ENCODE results near the gene AIFM2. TPM values are rescaled to one million over a fixed set of nuclear protein-coding genes. Genes with fewer than 3 reads are reported as not detected.

Gene AIFM2
- total RNA-seq, 1 donor from 2014 or later, result 16.8 TPM

GRCh38 chr10:70145666-70146488 is 13.3 kb upstream of the AIFM2 start:
- Histone ChIP-seq H3K27me3 (ENCODE audit: low read depth) (no peaks in the 10 kb centered on the region), H3K27ac (replicated peaks) (peak overlapping the region; percentile 95), H3K36me3 (peaks cover 19% of the 10 kb centered on the region), H3K4me3 (peak overlapping the region; percentile 80), H3K9me3 (replicated peaks) (no peaks in the 10 kb centered on the region), H3K4me1 (peaks cover 40% of the 10 kb centered on the region)
- DNase-seq, result peak; percentile 67
- intact Hi-C loops (cut with micrococcal nuclease), result no loop called here
- TF ChIP-seq CTCF (IDR thresholded peaks at IDR 0.05; ENCODE audit: borderline replicate concordance), result peak; percentile 70

- Histone ChIP-seq H3K27ac (replicated peaks) (peak overlapping the region; percentile 95), H3K4me3 (peak overlapping the region; percentile 80), H3K9me3 (replicated peaks) (no peaks in the 10 kb centered on the region), H3K4me1 (peaks cover 40% of the 10 kb centered on the region), H3K36me3 (peaks cover 12% of the 10 kb centered on the region), H3K27me3 (ENCODE audit: low read depth) (no peaks in the 10 kb centered on the region)
- no peak for DNase-seq
- no peak for TF ChIP-seq CTCF (IDR thresholded peaks at IDR 0.05; ENCODE audit: borderline replicate concordance)
- intact Hi-C loops (cut with micrococcal nuclease), result no loop called here
Measured at GRCh38 chr10:70145166-70145665, 12.6 kb upstream of the AIFM2 start.

- H3K27me3 ChIP-seq (ENCODE audit: low read depth), result no peaks in the 10 kb centered on the region
- intact Hi-C loops (cut with micrococcal nuclease), result no loop called here
- H3K4me1 ChIP-seq, result peaks cover 40% of the 10 kb centered on the region
- DNase-seq, result no peak
- no peak overlapping the region for H3K27ac ChIP-seq (replicated peaks)
- TF ChIP-seq CTCF (IDR thresholded peaks at IDR 0.05; ENCODE audit: borderline replicate concordance), result no peak
- peak overlapping the region; percentile 80 for H3K4me3 ChIP-seq
- H3K9me3 ChIP-seq (replicated peaks), result no peaks in the 10 kb centered on the region
- peaks cover 11% of the 10 kb centered on the region for H3K36me3 ChIP-seq
Measured at GRCh38 chr10:70144372-70145110, 11.9 kb upstream of the AIFM2 start.

- no peaks in the 10 kb centered on the region for H3K27me3 ChIP-seq (ENCODE audit: low read depth)
- no peak for DNase-seq
- no peak overlapping the region for H3K4me3 ChIP-seq
- H3K9me3 ChIP-seq (replicated peaks), result no peaks in the 10 kb centered on the region
- H3K36me3 ChIP-seq, result peaks cover 8% of the 10 kb centered on the region
- intact Hi-C loops (cut with micrococcal nuclease), result no loop called here
- H3K27ac ChIP-seq (replicated peaks), result no peak overlapping the region
- TF ChIP-seq CTCF (IDR thresholded peaks at IDR 0.05; ENCODE audit: borderline replicate concordance), result no peak
- peaks cover 38% of the 10 kb centered on the region for H3K4me1 ChIP-seq
Measured at GRCh38 chr10:70142555-70142954, 9.9 kb upstream of the AIFM2 start.

GRCh38 chr10:70140297-70140696 is 7.7 kb upstream of the AIFM2 start:
- no peak for DNase-seq
- Histone ChIP-seq H3K4me3 (no peak overlapping the region), H3K4me1 (peaks cover 18% of the 10 kb centered on the region), H3K36me3 (peaks cover 8% of the 10 kb centered on the region), H3K27ac (replicated peaks) (no peak overlapping the region), H3K9me3 (replicated peaks) (no peaks in the 10 kb centered on the region), H3K27me3 (ENCODE audit: low read depth) (no peaks in the 10 kb centered on the region)
- intact Hi-C loops (cut with micrococcal nuclease), result no loop called here
- TF ChIP-seq CTCF (IDR thresholded peaks at IDR 0.05; ENCODE audit: borderline replicate concordance), result no peak

Data from left ventricle myocardium inferior (tissue), 1 donor.